GM12873 (cell line): Measurements from ENCODE around the gene MRPL55.

Experiments
- CTCF ChIP-seq: IDR thresholded peaks from 2 replicates; pipeline ENCODE4 v1.5.1; 2012; ENCODE audit warnings: low read depth, mild to moderate bottlenecking, moderate library complexity, low read length, control low read depth; ENCODE audit not compliant: insufficient read depth; ENCODE audit errors: missing control alignments

MRPL55 gene

GRCh38 chr1:228062085-228062791 is 46.9 kb downstream of the MRPL55 start:
- TF ChIP-seq CTCF: no peak

DNA sequence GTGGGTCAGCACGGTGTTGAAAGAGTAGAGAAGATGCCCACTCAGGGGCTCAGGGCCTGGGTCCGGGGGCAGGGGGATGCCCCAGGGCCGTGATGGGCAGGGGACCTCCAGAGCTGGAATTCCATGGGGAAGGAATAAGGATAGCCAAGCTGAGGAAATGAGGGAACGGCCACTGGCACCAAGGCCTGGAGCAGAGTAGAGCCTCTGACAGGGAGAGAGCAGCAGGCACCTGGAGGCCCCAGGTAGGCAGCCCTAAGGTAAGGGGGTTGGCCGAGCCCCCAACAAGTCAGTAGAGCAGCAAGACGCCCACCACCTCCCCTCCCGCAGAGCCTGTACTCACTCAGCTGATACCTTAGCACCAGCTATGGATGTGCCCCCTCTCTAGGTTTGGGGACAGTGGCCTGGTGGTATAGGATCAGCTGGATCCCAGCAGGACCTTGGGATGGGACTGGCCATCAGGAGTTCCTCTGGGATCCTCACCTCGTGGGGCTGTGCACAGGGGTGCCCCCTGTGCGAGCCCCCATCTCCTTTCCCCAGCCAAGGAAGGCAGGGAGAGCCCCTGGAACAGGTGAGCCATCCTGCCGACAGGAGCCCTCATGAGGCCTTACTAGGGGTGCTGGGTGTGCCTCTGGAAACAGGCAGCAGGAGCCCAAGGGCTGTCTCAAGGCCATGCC is 47.6 kb downstream of the MRPL55 start:
- no peak for TF ChIP-seq CTCF

GRCh38 chr1:228060458-228061190 is 48.5 kb downstream of the MRPL55 start:
- TF ChIP-seq CTCF: no peak

- TF ChIP-seq CTCF: no peak
Observed at GRCh38 chr1:228059634-228060457, 49.3 kb downstream of the MRPL55 start.

- TF ChIP-seq CTCF: no peak
Observed at GRCh38 chr1:228058949-228059633, 50.0 kb downstream of the MRPL55 start.

GRCh38 chr1:228058172-228058948 is 50.7 kb downstream of the MRPL55 start:
- TF ChIP-seq CTCF: no peak
